Ishikawa (cell line): Measurements from ENCODE around the gene NPIPB8.

Experiments
- EP300 ChIP-seq: IDR thresholded peaks from 2 replicates; pipeline ENCODE4 v1.6.1; 2012; ENCODE audit warnings: borderline replicate concordance
- RAD21 ChIP-seq: IDR thresholded peaks from 2 replicates; pipeline ENCODE4 v1.6.1; 2012; ENCODE audit warnings: low read depth

DNA sequence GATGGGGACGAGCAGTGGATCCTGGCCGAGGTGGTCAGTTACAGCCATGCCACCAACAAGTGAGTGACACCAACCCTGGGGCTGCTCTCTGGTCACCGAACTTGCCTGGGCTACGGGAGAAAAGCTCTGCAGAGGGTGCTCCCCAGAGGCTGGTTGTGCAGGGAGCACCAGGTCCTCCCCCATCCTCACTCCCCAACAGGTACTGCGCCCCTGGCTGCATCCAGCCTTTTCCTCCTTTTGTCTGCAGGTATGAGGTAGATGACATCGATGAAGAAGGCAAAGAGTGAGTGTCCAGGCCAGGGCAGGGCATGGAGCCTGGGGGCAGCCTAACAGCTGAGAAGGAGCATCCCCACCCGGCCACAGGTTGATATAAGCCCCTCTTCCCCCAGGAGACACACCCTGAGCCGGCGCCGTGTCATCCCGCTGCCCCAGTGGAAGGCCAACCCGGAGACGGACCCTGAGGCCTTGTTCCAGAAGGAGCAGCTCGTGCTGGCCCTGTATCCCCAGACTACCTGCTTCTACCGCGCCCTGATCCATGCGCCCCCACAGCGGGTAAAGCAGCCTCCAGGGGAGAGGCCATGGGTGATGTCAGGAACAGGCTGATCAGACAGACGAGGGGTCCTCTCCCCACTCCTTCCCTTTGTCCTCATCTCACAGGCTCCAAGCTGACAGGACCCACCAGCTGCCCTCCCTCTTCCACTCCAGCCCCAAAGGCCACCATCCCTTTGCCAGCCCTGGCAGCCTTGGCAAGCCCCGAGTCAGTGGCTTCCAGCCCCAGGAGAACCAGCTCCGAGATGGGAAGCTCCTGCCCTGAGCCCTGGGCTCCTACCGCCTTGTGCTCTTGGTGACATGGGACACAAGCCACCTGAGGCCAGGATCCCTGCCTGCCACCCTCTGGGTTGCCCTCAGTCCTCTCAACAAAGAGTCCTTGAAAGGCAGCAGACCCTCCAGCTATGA is 47.2 kb upstream of the NPIPB8 start:
- no peak for TF ChIP-seq RAD21
- no peak for TF ChIP-seq EP300
